ENCODE data around the gene DCTN2. TPM values are rescaled to one million over a fixed set of nuclear protein-coding genes. Genes with fewer than 3 reads are reported as not detected.
"Not testable (repeated sequence)": the region's sequence is repeated elsewhere in the genome, so short reads cannot be mapped to it uniquely, and the experiment has no call there.

The DCTN2 gene
- total RNA-seq, 4 donors from 2014 or later = 161 to 243 (median 202) TPM

GRCh38 chr12:57563358-57563757, 16.4 kb upstream of the DCTN2 start:
- peaks cover 0 to 4% (median 2%) of the 10 kb centered on the region in 4 donors for H3K36me3 ChIP-seq
- intact Hi-C loops (cut with DNase I) = no loop called here
- H3K4me1 ChIP-seq = no peaks in the 10 kb centered on the region
- no peak overlapping the region for H3K27ac ChIP-seq (replicated peaks in 1 of 4)
- no peak overlapping the region for H3K4me3 ChIP-seq
- 57% methylated on average over 4 of the region's 4 CpGs for WGBS
- TF ChIP-seq CTCF (IDR thresholded peaks at IDR 0.05) (no peak), EP300 (IDR thresholded peaks at IDR 0.05) (no peak), POLR2AphosphoS5 (IDR thresholded peaks at IDR 0.05) (no peak), POLR2A (IDR thresholded peaks at IDR 0.05; ENCODE audit: low read depth) (no peak)
- no peaks in the 10 kb centered on the region for H3K9me3 ChIP-seq
- H3K27me3 ChIP-seq = peaks cover 0 to 6% (median 2%) of the 10 kb centered on the region in 4 donors
- no peak for DNase-seq (ENCODE audit: extremely low spot score)

GRCh38 chr12:57561117-57561516, 14.1 kb upstream of the DCTN2 start:
- H3K4me3 ChIP-seq; intact Hi-C loops (cut with DNase I); H3K27ac ChIP-seq (replicated peaks in 1 of 4); H3K27me3 ChIP-seq; H3K4me1 ChIP-seq; DNase-seq (ENCODE audit: extremely low spot score); H3K9me3 ChIP-seq; H3K36me3 ChIP-seq: not testable (repeated sequence)
- 86% methylated on average over 1 of the region's 1 CpG for WGBS

GRCh38 chr12:57560516-57560915, 13.5 kb upstream of the DCTN2 start:
- 94% methylated on average over 2 of the region's 2 CpGs for WGBS
- intact Hi-C loops (cut with DNase I) = no loop called here
- Histone ChIP-seq H3K4me3 (no peak overlapping the region), H3K36me3 (peaks cover 0 to 3% (median 0%) of the 10 kb centered on the region in 4 donors), H3K27ac (replicated peaks in 1 of 4) (no peak overlapping the region), H3K27me3 (no peaks in the 10 kb centered on the region), H3K4me1 (no peaks in the 10 kb centered on the region), H3K9me3 (no peaks in the 10 kb centered on the region)
- DNase-seq (ENCODE audit: extremely low spot score) = no peak
- TF ChIP-seq EP300 (IDR thresholded peaks at IDR 0.05) = no peak
- no peak for TF ChIP-seq CTCF (IDR thresholded peaks at IDR 0.05)
- no peak for TF ChIP-seq POLR2AphosphoS5 (IDR thresholded peaks at IDR 0.05)
- TF ChIP-seq POLR2A (IDR thresholded peaks at IDR 0.05; ENCODE audit: low read depth) = no peak

GRCh38 chr12:57558864-57559263, 11.9 kb upstream of the DCTN2 start:
- Histone ChIP-seq H3K9me3 (no peaks in the 10 kb centered on the region), H3K36me3 (no peaks in the 10 kb centered on the region), H3K4me3 (no peak overlapping the region), H3K27me3 (no peaks in the 10 kb centered on the region), H3K4me1 (no peaks in the 10 kb centered on the region), H3K27ac (replicated peaks in 1 of 4) (no peak overlapping the region)
- TF ChIP-seq CTCF (IDR thresholded peaks at IDR 0.05) = no peak
- TF ChIP-seq POLR2A (IDR thresholded peaks at IDR 0.05; ENCODE audit: low read depth) = no peak
- no peak for DNase-seq (ENCODE audit: extremely low spot score)
- 89% methylated on average over 4 of the region's 4 CpGs for WGBS
- intact Hi-C loops (cut with DNase I) = no loop called here

GRCh38 chr12:57554897-57555296, 7.9 kb upstream of the DCTN2 start:
- H3K36me3 ChIP-seq = no peaks in the 10 kb centered on the region
- intact Hi-C loops (cut with DNase I) = no loop called here
- no peak overlapping the region for H3K4me3 ChIP-seq
- no peak for DNase-seq (ENCODE audit: extremely low spot score)
- H3K4me1 ChIP-seq = peaks cover 4 to 9% (median 8%) of the 10 kb centered on the region in 4 donors
- no peak overlapping the region for H3K27ac ChIP-seq (replicated peaks in 1 of 4)
- peaks cover 0 to 10% (median 2%) of the 10 kb centered on the region in 4 donors for H3K27me3 ChIP-seq
- H3K9me3 ChIP-seq = no peaks in the 10 kb centered on the region
- TF ChIP-seq CTCF (IDR thresholded peaks at IDR 0.05) = no peak
- TF ChIP-seq EP300 (IDR thresholded peaks at IDR 0.05) = no peak
- no peak for TF ChIP-seq POLR2AphosphoS5 (IDR thresholded peaks at IDR 0.05)
- TF ChIP-seq POLR2A (IDR thresholded peaks at IDR 0.05; ENCODE audit: low read depth) = no peak
- 100% methylated on average over 1 of the region's 1 CpG for WGBS
